Esophagus (tissue), 2 donors: ENCODE data around the gene LRRC72. TPM values are rescaled to one million over a fixed set of nuclear protein-coding genes. Genes with fewer than 3 reads are reported as not detected.

Source experiments
- H3K27ac ChIP-seq, 2 donors: one replicate each; pipeline ENCODE4 v1.5.1; 2013; ENCODE audit warnings: low read depth in 2 of 2, mild to moderate bottlenecking in 2 of 2, inconsistent platforms in 1 of 2, low read length in 1 of 2, moderate library complexity in 1 of 2
- H3K27me3 ChIP-seq, 2 donors: one replicate each; pipeline ENCODE4 v1.6.1; 2013; ENCODE audit warnings: low read length in 2 of 2, control low read depth in 1 of 2, mild to moderate bottlenecking in 1 of 2; ENCODE audit not compliant: insufficient read depth in 2 of 2, control insufficient read depth in 1 of 2
- H3K36me3 ChIP-seq, 2 donors: one replicate each; pipeline ENCODE4 v1.6.1; 2013; ENCODE audit warnings: low read length in 1 of 2; ENCODE audit not compliant: control insufficient read depth in 2 of 2, insufficient read depth in 2 of 2
- H3K4me1 ChIP-seq, 2 donors: one replicate each; pipeline ENCODE4 v1.6.1; 2013; ENCODE audit warnings: low read length in 1 of 2; ENCODE audit not compliant: control insufficient read depth in 2 of 2, insufficient read depth in 2 of 2
- H3K4me3 ChIP-seq, 2 donors: one replicate each; pipeline ENCODE4 v1.5.1; 2013; ENCODE audit warnings: low read length in 2 of 2, mild to moderate bottlenecking in 2 of 2, low read depth in 1 of 2, moderate library complexity in 1 of 2
- H3K9me3 ChIP-seq, 2 donors: one replicate each; pipeline ENCODE4 v1.6.1; 2013; ENCODE audit warnings: mild to moderate bottlenecking in 2 of 2, low read depth in 1 of 2, low read length in 1 of 2, moderate library complexity in 1 of 2; ENCODE audit not compliant: control insufficient read depth in 2 of 2, insufficient read depth in 1 of 2
- WGBS, 2 donors: extraction: QIAGEN DNeasy Blood & Tissue Kit; methylation state at CpG; one replicate each; pipeline ENCODE4 v1.1.7; 2013; 5-methylcytosine and 5-hydroxymethylcytosine counted together
- polyA plus RNA-seq, 2 donors: library from polyadenylated mRNA; stranded (reverse); fragments of 200-250 nt; gene quantifications; one replicate each; pipeline ENCODE4 v1.2.3, GENCODE V29; 2013
- donor health status: healthy with polysubstance abuse.
- donor health status: Bipolar disorder and iron deficiency.

The LRRC72 gene
- polyA plus RNA-seq, 2 donors, result not detected

GRCh38 chr7:16627236-16627635 is 100.6 kb downstream of the LRRC72 start:
- Histone ChIP-seq H3K27me3 (no peaks in the 10 kb centered on the region), H3K4me1 (no peaks in the 10 kb centered on the region), H3K27ac (no peak overlapping the region), H3K4me3 (no peak overlapping the region), H3K9me3 (no peaks in the 10 kb centered on the region), H3K36me3 (no peaks in the 10 kb centered on the region)
- WGBS, 2 donors, result 76 to 80% methylated on average over 2 of the region's 2 CpGs

- 88 to 89% methylated on average over 1 of the region's 1 CpG for WGBS, 2 donors
- Histone ChIP-seq H3K27me3 (no peaks in the 10 kb centered on the region), H3K4me1 (no peaks in the 10 kb centered on the region), H3K4me3 (no peak overlapping the region), H3K36me3 (no peaks in the 10 kb centered on the region), H3K27ac (no peak overlapping the region), H3K9me3 (no peaks in the 10 kb centered on the region)
Observed at GRCh38 chr7:16630654-16631053, 104.0 kb downstream of the LRRC72 start.

Other genes with a start within 250 kb of the LRRC72 start
- under 1 TPM; 0.12 to 0.22 TPM for gene CRPPA, start 105.3 kb upstream of the LRRC72 start, polyA plus RNA-seq
- 1 to 10 TPM; 1.1 to 2.1 TPM for gene SOSTDC1, start 61.1 kb upstream of the LRRC72 start, polyA plus RNA-seq
- gene ANKMY2, start 118.9 kb downstream of the LRRC72 start, polyA plus RNA-seq, result 1 to 10 TPM; 5.0 to 5.9 TPM
- 10 to 100 TPM; 32.9 to 47.9 TPM for gene BZW2, start 119.4 kb downstream of the LRRC72 start, polyA plus RNA-seq
- 10 to 100 TPM; 10.8 to 13.6 TPM for gene TSPAN13, start 226.9 kb downstream of the LRRC72 start, polyA plus RNA-seq